ENCODE measurements around the gene CMTM8. TPM values are rescaled to one million over a fixed set of nuclear protein-coding genes. Genes with fewer than 3 reads are reported as not detected.

CMTM8 gene
- total and polyA plus RNA-seq, 2 of the 8 experiments (the other 6 are each of a cell fraction or from before 2014, with no cell fraction given), result 10.5 to 22.4 TPM

- Histone ChIP-seq H3K79me1 (ENCODE audit: low read depth, low read length) (no peaks in the 10 kb centered on the region), H2BK12ac (ENCODE audit: low read depth, low read length) (no peak overlapping the region), H2AFZ (ENCODE audit: low read length) (no peak overlapping the region), H3K18ac (ENCODE audit: extremely low read depth, low read length) (no peak overlapping the region), H3K79me2 (ENCODE audit: control insufficient read depth in 1 of 2, insufficient read depth in 2 of 2, low read length in 2 of 2) (no peaks in the 10 kb centered on the region), H3K23ac (ENCODE audit: insufficient read length) (no peak overlapping the region), H2BK15ac (ENCODE audit: low read length) (no peak overlapping the region), H3K4me3 (ENCODE audit: extremely low read depth in 1 of 4, insufficient read depth in 2 of 4, low read depth in 3 of 4, low read length in 4 of 4) (no peak overlapping the region), H3K4ac (replicated peaks; ENCODE audit: insufficient read length, low read depth, low read length) (no peak overlapping the region), H3K14ac (ENCODE audit: insufficient read length) (no peak overlapping the region), H2BK120ac (replicated peaks; ENCODE audit: low read depth, low read length) (no peak overlapping the region), H3K23me2 (ENCODE audit: low read depth, low read length) (no peaks in the 10 kb centered on the region), H3K27ac (ENCODE audit: low read depth, low read length) (no peak overlapping the region), H2BK5ac (ENCODE audit: low read depth, low read length) (no peak overlapping the region), H3K4me2 (ENCODE audit: insufficient read depth in 1 of 2, low read depth in 2 of 2, low read length in 2 of 2) (no peak overlapping the region), H3K27me3 (replicated peaks in 1 of 4; ENCODE audit: control insufficient read depth in 3 of 4, extremely low read depth in 1 of 4, insufficient read depth in 3 of 4, low read length in 3 of 4) (no peaks in the 10 kb centered on the region), H3K9me3 (ENCODE audit: insufficient read depth in 2 of 2, low read depth in 1 of 2, low read length in 1 of 2) (no peaks in the 10 kb centered on the region), H4K20me1 (replicated peaks in 1 of 2; ENCODE audit: control insufficient read depth in 1 of 2, insufficient read depth in 2 of 2, low read length in 2 of 2) (no peaks in the 10 kb centered on the region), H4K5ac (ENCODE audit: insufficient read length, low read depth, low read length) (no peak overlapping the region), H4K91ac (replicated peaks; ENCODE audit: insufficient read length, low read length) (no peak overlapping the region), H3K36me3 (ENCODE audit: control insufficient read depth in 2 of 4, insufficient read depth in 4 of 4, low read length in 3 of 4) (no peaks in the 10 kb centered on the region), H2BK20ac (ENCODE audit: low read length) (no peak overlapping the region), H3K56ac (replicated peaks; ENCODE audit: insufficient read length, low read depth, low read length) (no peak overlapping the region), H3K9ac (replicated peaks in 1 of 4; ENCODE audit: extremely low read depth in 1 of 4, low read depth in 3 of 4, low read length in 3 of 4) (no peak overlapping the region), H2AK5ac (ENCODE audit: low read depth, low read length) (no peak overlapping the region), H4K8ac (ENCODE audit: extremely low read depth, insufficient read depth, low read length) (no peak overlapping the region), H3K4me1 (replicated peaks in 1 of 4; ENCODE audit: control insufficient read depth in 3 of 4, insufficient read depth in 4 of 4, low read length in 3 of 4) (no peaks in the 10 kb centered on the region)
- 88% methylated on average over 2 of the region's 2 CpGs; no CpG with 5 or more reads in 1 of the 2 experiments for WGBS, 2 experiments (ENCODE audit: extremely low coverage in 1 of 2, insufficient coverage in 1 of 2, insufficient read length in 1 of 2, insufficient replicate concordance in 2 of 2, low coverage in 1 of 2, low lambda C conversion rate in 2 of 2, missing lambda C conversion rate in 1 of 2)
- FAIRE-seq, result no peak
- CTCF ChIA-PET (ENCODE audit: partially characterized antibody), result interaction anchor here (1.1 to 1.4 kb wide), 4 partner anchors 14 to 120 kb away, joined by 3 to 5 read pairs (median 3); no protein-coding TSS in a partner anchor
- POLR2A ChIA-PET (ENCODE audit: partially characterized antibody), result no interaction called here
- TF ChIP-seq CBX8 (IDR thresholded peaks at IDR 0.05; ENCODE audit: borderline replicate concordance, low read depth, low read length), result no peak
- TF ChIP-seq ATF2 (IDR thresholded peaks at IDR 0.05; ENCODE audit: low read length), result no peak
- TF ChIP-seq MAFK (IDR thresholded peaks at IDR 0.05; ENCODE audit: low read depth, low read length), result no peak
- TF ChIP-seq HDAC2 (IDR thresholded peaks at IDR 0.05; ENCODE audit: borderline replicate concordance in 1 of 2, low read depth in 2 of 2, low read length in 2 of 2), result no peak
- no peak for TF ChIP-seq CHD2 (IDR thresholded peaks at IDR 0.05; ENCODE audit: low read length)
- no peak for TF ChIP-seq SAP30 (IDR thresholded peaks at IDR 0.05; ENCODE audit: insufficient read depth, insufficient replicate concordance, low read length)
- no peak for TF ChIP-seq ZNF274 (IDR thresholded peaks at IDR 0.05; ENCODE audit: borderline replicate concordance, extremely low read depth, low read length)
- no peak for TF ChIP-seq E2F6 (IDR thresholded peaks at IDR 0.05)
- no peak for TF ChIP-seq CTBP2 (IDR thresholded peaks at IDR 0.05; ENCODE audit: borderline replicate concordance, insufficient read depth, insufficient read length, low read length)
- no peak for DNase-seq (ENCODE audit: low read depth in 1 of 2, low spot score in 2 of 2)
Observed at GRCh38 chr3:32215185-32215584, 23.3 kb upstream of the CMTM8 start.
